ENCODE data around the gene IQCM.

GRCh38 chr4:149796381-149796780, 19.3 kb downstream of the IQCM start:
- TF ChIP-seq JUND (IDR thresholded peaks at IDR 0.05): no peak
- no peak for TF ChIP-seq CTCF (IDR thresholded peaks at IDR 0.05)
- no peak for TF ChIP-seq SIN3A (IDR thresholded peaks at IDR 0.05; ENCODE audit: borderline replicate concordance, low read depth, low read length)
- no peak for TF ChIP-seq RAD21 (IDR thresholded peaks at IDR 0.05; ENCODE audit: low read length)
- TF ChIP-seq REST (IDR thresholded peaks at IDR 0.05; ENCODE audit: low read depth, low read length): no peak
- no peak for TF ChIP-seq TEAD4 (IDR thresholded peaks at IDR 0.05; ENCODE audit: borderline replicate concordance, insufficient read depth)
- no peak for TF ChIP-seq MXI1 (IDR thresholded peaks at IDR 0.05; ENCODE audit: low read depth, low read length)
- TF ChIP-seq FOXM1 (IDR thresholded peaks at IDR 0.05; ENCODE audit: low read depth): no peak
- TF ChIP-seq EZH2phosphoT487 (IDR thresholded peaks at IDR 0.05; ENCODE audit: borderline replicate concordance, low read depth): no peak
- no peak for TF ChIP-seq POLR2AphosphoS5 (IDR thresholded peaks at IDR 0.05; ENCODE audit: low read depth, low read length)
- TF ChIP-seq PBX3 (IDR thresholded peaks at IDR 0.05): no peak
- no peak for TF ChIP-seq RCOR1 (IDR thresholded peaks at IDR 0.05; ENCODE audit: low read length)
- no peak for TF ChIP-seq SMC3 (IDR thresholded peaks at IDR 0.05; ENCODE audit: low read depth, low read length)
- no peak for TF ChIP-seq NRF1 (IDR thresholded peaks at IDR 0.05; ENCODE audit: low read depth, low read length)

Measured in SK-N-SH (cell line).